GM23338 (cell line): ENCODE data around the gene FECH. TPM values are rescaled to one million over a fixed set of nuclear protein-coding genes. Genes with fewer than 3 reads are reported as not detected.
A peak's percentile ranks its signal among the peaks of the same experiment; 100 is the strongest.

Experiments
- ATAC-seq: fragments of 200-7000 bp; cut with Tn5 transposase; 3 replicates; pipeline ENCODE4 v1.9.1; 2020
- DNase-seq: peaks from one replicate; pipeline ENCODE4 v3.0.0-alpha.2; 2015; ENCODE audit warnings: low spot score
- H2AFZ ChIP-seq: fragments of 200-600 bp; sonication (generic); 2 replicates; pipeline ENCODE4 v1.8.0; 2016; ENCODE audit warnings: antibody characterized with exemption, mild to moderate bottlenecking, moderate library complexity
- H3F3A ChIP-seq: fragments of 200-600 bp; sonication (generic); replicated peaks from 2 replicates; pipeline ENCODE4 v1.8.0; 2017; ENCODE audit warnings: antibody characterized with exemption, mixed run types, low read depth
- H3K27ac ChIP-seq: fragments of 200-600 bp; sonication (generic); 2 replicates; pipeline ENCODE4 v1.6.1; 2016; ENCODE audit warnings: low read depth
- H3K27me3 ChIP-seq: fragments of 200-600 bp; sonication (generic); 2 replicates; pipeline ENCODE4 v1.8.0; 2016; ENCODE audit warnings: mild to moderate bottlenecking, mixed run types, moderate library complexity; ENCODE audit not compliant: insufficient read depth
- H3K36me3 ChIP-seq: fragments of 200-600 bp; sonication (generic); 2 replicates; pipeline ENCODE4 v1.8.0; 2016; ENCODE audit warnings: mild to moderate bottlenecking; ENCODE audit not compliant: insufficient read depth
- H3K4me1 ChIP-seq: fragments of 200-600 bp; sonication (generic); 2 replicates; pipeline ENCODE4 v1.8.0; 2016; ENCODE audit warnings: mild to moderate bottlenecking, moderate library complexity; ENCODE audit not compliant: insufficient read depth
- H3K4me2 ChIP-seq: fragments of 200-600 bp; sonication (generic); 2 replicates; pipeline ENCODE4 v1.7.1; 2017; ENCODE audit warnings: mixed run types
- H3K4me3 ChIP-seq: fragments of 200-600 bp; sonication (generic); 2 replicates; pipeline ENCODE4 v1.6.1; 2016; ENCODE audit warnings: mixed run types
- H3K79me2 ChIP-seq: fragments of 200-600 bp; sonication (generic); replicated peaks from 2 replicates; pipeline ENCODE4 v1.8.0; 2017; ENCODE audit warnings: mild to moderate bottlenecking; ENCODE audit not compliant: insufficient read depth
- H3K9me2 ChIP-seq: fragments of 200-600 bp; sonication (generic); 2 replicates; pipeline ENCODE4 v1.8.0; 2017; ENCODE audit not compliant: insufficient read depth
- H4K20me1 ChIP-seq: fragments of 200-600 bp; sonication (generic); replicated peaks from 2 replicates; pipeline ENCODE4 v1.8.0; 2017; ENCODE audit warnings: mild to moderate bottlenecking; ENCODE audit not compliant: insufficient read depth
- H3K27ac Mint-ChIP-seq: 2 replicates; pipeline ENCODE4 v1.8.0; 2020; ENCODE audit warnings: inconsistent platforms, mild to moderate bottlenecking, moderate library complexity, mixed read lengths
- H3K27me3 Mint-ChIP-seq: 3 replicates; pipeline ENCODE4 v1.8.0; 2022; ENCODE audit warnings: low read depth, mild to moderate bottlenecking, moderate library complexity, mixed read lengths, inconsistent platforms; ENCODE audit not compliant: insufficient read depth, poor library complexity
- H3K36me3 Mint-ChIP-seq: 3 replicates; pipeline ENCODE4 v1.8.0; 2021; ENCODE audit warnings: low read depth, mild to moderate bottlenecking, inconsistent platforms, moderate library complexity, mixed read lengths
- H3K4me1 Mint-ChIP-seq: 3 replicates; pipeline ENCODE4 v1.8.0; 2020; ENCODE audit warnings: mild to moderate bottlenecking, inconsistent platforms, mixed read lengths
- H3K4me3 Mint-ChIP-seq: 3 replicates; pipeline ENCODE4 v1.8.0; 2021; ENCODE audit warnings: moderate library complexity, mild to moderate bottlenecking, inconsistent platforms, mixed read lengths
- H3K9me3 Mint-ChIP-seq: 3 replicates; pipeline ENCODE4 v1.8.0; 2020; ENCODE audit warnings: moderate library complexity, mild to moderate bottlenecking, inconsistent platforms, mixed read lengths
- CREB1 ChIP-seq: fragments of 250-450 bp; sonication (Bioruptor Pico); IDR thresholded peaks from 2 replicates; pipeline ENCODE4 v1.5.0; 2020; ENCODE audit warnings: low read depth, mild to moderate bottlenecking, moderate library complexity
- EZH2phosphoT487 ChIP-seq: fragments of 200-600 bp; sonication (generic); IDR thresholded peaks from one replicate; pipeline ENCODE4 v1.8.1; 2018; ENCODE audit warnings: antibody characterized with exemption; ENCODE audit not compliant: unreplicated experiment
- JUNB ChIP-seq: IDR thresholded peaks from one replicate; pipeline ENCODE4 v1.6.1; 2016; ENCODE audit warnings: antibody characterized with exemption; ENCODE audit not compliant: unreplicated experiment
- NANOG ChIP-seq: IDR thresholded peaks from 2 replicates; pipeline ENCODE4 v1.6.1; 2016; ENCODE audit warnings: antibody characterized with exemption, borderline replicate concordance
- POLR2AphosphoS5 ChIP-seq: IDR thresholded peaks from 2 replicates; pipeline ENCODE4 v1.6.1; 2016; ENCODE audit warnings: antibody characterized with exemption, low read depth
- STAT1 ChIP-seq: IDR thresholded peaks from one replicate; pipeline ENCODE4 v1.6.1; 2016; ENCODE audit warnings: antibody characterized with exemption; ENCODE audit not compliant: unreplicated experiment
- ZNF114 ChIP-seq: fragments of 250-450 bp; sonication (Bioruptor Pico); IDR thresholded peaks from 2 replicates; pipeline ENCODE4 v1.5.0; 2020; ENCODE audit warnings: mild to moderate bottlenecking, moderate library complexity
- ZNF331 ChIP-seq: fragments of 250-450 bp; sonication (Bioruptor Pico); IDR thresholded peaks from 2 replicates; pipeline ENCODE4 v1.5.0; 2020; ENCODE audit warnings: low read depth, mild to moderate bottlenecking, moderate library complexity
- polyA plus RNA-seq: library from polyadenylated mRNA; unstranded; fragments of >200 nt; fragmentation: Nextera tagmentation; extraction: Ambion mirVana; gene quantifications from 2 replicates; pipeline ENCODE4 v1.2.1, GENCODE V29; 2016
- total RNA-seq: library from RNA; depleted of rRNA; stranded (reverse); fragments of >200 nt; shearing (Covaris generic); gene quantifications from 2 replicates; pipeline ENCODE4 v1.2.3, GENCODE V29; 2014
- TF ChIP-seq, protein P1 (sequence below): fragments of 250-450 bp; sonication (Bioruptor Pico); IDR thresholded peaks from 2 replicates; pipeline ENCODE4 v1.5.0; 2020; ENCODE audit warnings: mild to moderate bottlenecking, moderate library complexity
- TF ChIP-seq, protein P2 (sequence below), 2 experiments: fragments of 200-600 bp in 1 of 2; sonication (generic) in 1 of 2; conservative IDR thresholded peaks; 2 replicates each; pipeline versions ENCODE4 v1.5.1 to v1.6.1; 2016 to 2017; ENCODE audit warnings: antibody characterized with exemption in 2 of 2, low read depth in 2 of 2, mild to moderate bottlenecking in 2 of 2, moderate library complexity in 1 of 2

FECH gene
- total and polyA plus RNA-seq, 2 experiments from 2014 or later, result 5.8 to 35.5 TPM

DNA sequence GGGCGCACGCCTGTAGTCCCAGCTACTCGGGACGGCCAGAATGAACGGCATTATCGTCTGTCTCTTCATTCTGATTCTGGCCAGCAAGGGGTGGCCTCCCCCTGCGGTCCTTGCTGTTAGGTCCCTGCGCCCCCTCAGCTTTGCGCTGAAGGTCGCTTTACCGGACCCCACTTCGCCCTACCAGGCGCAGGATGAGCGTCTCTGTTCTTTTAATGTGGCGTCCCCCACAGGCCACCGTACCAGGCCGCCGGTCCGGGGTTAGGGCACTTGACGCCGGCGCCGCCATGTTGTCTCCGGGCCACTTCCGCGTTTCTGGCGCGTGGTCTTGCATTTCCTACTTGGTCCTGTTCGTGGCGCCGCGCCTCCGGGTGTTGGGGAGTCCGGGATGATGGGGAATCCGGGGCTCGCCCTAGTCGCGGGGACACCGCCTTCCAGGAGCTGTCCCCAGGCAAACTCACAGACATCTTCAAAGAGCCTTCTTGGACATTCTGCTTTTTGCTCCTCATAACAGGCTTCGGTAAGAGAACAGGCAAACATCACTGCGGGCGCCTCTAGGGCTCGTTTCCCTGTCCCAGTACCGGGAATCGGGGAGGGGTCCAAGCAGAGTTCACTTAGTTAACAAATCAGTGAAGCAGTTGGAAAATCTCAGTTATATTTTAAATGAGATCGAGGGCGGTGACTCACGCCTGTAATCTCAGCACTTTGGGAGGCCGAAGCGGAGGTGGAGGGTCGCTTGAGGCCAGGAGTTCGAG, 43.7 kb upstream of the FECH start (continued):
- TF ChIP-seq, protein P1, sequence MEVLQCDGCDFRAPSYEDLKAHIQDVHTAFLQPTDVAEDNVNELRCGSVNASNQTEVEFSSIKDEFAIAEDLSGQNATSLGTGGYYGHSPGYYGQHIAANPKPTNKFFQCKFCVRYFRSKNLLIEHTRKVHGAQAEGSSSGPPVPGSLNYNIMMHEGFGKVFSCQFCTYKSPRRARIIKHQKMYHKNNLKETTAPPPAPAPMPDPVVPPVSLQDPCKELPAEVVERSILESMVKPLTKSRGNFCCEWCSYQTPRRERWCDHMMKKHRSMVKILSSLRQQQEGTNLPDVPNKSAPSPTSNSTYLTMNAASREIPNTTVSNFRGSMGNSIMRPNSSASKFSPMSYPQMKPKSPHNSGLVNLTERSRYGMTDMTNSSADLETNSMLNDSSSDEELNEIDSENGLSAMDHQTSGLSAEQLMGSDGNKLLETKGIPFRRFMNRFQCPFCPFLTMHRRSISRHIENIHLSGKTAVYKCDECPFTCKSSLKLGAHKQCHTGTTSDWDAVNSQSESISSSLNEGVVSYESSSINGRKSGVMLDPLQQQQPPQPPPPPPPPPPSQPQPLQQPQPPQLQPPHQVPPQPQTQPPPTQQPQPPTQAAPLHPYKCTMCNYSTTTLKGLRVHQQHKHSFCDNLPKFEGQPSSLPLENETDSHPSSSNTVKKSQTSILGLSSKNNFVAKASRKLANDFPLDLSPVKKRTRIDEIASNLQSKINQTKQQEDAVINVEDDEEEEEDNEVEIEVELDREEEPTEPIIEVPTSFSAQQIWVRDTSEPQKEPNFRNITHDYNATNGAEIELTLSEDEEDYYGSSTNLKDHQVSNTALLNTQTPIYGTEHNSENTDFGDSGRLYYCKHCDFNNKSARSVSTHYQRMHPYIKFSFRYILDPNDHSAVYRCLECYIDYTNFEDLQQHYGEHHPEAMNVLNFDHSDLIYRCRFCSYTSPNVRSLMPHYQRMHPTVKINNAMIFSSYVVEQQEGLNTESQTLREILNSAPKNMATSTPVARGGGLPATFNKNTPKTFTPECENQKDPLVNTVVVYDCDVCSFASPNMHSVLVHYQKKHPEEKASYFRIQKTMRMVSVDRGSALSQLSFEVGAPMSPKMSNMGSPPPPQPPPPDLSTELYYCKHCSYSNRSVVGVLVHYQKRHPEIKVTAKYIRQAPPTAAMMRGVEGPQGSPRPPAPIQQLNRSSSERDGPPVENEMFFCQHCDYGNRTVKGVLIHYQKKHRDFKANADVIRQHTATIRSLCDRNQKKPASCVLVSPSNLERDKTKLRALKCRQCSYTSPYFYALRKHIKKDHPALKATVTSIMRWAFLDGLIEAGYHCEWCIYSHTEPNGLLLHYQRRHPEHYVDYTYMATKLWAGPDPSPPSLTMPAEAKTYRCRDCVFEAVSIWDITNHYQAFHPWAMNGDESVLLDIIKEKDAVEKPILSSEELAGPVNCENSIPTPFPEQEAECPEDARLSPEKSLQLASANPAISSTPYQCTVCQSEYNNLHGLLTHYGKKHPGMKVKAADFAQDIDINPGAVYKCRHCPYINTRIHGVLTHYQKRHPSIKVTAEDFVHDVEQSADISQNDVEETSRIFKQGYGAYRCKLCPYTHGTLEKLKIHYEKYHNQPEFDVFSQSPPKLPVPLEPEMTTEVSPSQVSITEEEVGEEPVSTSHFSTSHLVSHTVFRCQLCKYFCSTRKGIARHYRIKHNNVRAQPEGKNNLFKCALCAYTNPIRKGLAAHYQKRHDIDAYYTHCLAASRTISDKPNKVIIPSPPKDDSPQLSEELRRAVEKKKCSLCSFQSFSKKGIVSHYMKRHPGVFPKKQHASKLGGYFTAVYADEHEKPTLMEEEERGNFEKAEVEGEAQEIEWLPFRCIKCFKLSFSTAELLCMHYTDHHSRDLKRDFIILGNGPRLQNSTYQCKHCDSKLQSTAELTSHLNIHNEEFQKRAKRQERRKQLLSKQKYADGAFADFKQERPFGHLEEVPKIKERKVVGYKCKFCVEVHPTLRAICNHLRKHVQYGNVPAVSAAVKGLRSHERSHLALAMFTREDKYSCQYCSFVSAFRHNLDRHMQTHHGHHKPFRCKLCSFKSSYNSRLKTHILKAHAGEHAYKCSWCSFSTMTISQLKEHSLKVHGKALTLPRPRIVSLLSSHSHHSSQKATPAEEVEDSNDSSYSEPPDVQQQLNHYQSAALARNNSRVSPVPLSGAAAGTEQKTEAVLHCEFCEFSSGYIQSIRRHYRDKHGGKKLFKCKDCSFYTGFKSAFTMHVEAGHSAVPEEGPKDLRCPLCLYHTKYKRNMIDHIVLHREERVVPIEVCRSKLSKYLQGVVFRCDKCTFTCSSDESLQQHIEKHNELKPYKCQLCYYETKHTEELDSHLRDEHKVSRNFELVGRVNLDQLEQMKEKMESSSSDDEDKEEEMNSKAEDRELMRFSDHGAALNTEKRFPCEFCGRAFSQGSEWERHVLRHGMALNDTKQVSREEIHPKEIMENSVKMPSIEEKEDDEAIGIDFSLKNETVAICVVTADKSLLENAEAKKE (CRISPR knock-in tag), result no peak
- TF ChIP-seq STAT1, result no peak

DNA sequence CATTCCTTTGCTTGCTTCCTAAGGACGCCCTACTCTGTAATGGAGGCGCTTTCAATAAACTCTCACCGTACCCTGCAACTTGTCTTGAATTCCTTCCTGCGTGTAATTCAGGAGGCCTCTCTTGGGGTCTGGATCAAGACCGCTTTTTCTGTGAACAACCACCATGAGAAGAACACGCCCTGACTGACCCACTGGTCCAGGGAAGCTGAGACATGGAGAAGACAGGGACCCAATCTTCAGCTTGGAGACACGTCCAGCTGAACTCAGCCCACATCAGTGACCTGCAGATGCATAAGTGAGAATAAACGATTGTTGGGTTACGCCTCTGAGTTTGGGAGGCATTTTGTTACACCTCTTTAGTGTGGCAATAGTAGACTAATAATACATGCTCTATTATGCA, 42.9 kb upstream of the FECH start:
- DNase-seq, result no peak
- Histone ChIP-seq H3F3A (no peaks in the 10 kb centered on the region), H3K27me3 (no peaks in the 10 kb centered on the region), H3K79me2 (no peaks in the 10 kb centered on the region), H3K4me3 (peak overlapping the region; percentile 61), H4K20me1 (no peaks in the 10 kb centered on the region), H3K36me3 (no peaks in the 10 kb centered on the region), H2AFZ (peak overlapping the region; percentile 97), H3K4me1 (peaks cover 8% of the 10 kb centered on the region; the same call in 1 of the 2 replicates), H3K27ac (no peak overlapping the region), H3K9me2 (no peaks in the 10 kb centered on the region), H3K4me2 (peak overlapping the region; percentile 65)
- Mint-ChIP-seq H3K9me3 (peaks cover 10% of the 10 kb centered on the region; the same call in 2 of the 3 replicates), H3K4me1 (peaks cover 11% of the 10 kb centered on the region; the same call in 2 of the 3 replicates), H3K27ac (no peak overlapping the region), H3K36me3 (peaks cover 7% of the 10 kb centered on the region), H3K4me3 (peak overlapping the region; percentile 85), H3K27me3 (peaks cover 5% of the 10 kb centered on the region)
- ATAC-seq, result no peak
- TF ChIP-seq POLR2AphosphoS5 (no peak), EZH2phosphoT487 (no peak), JUNB (no peak), ZNF331 (no peak), NANOG (no peak), ZNF114 (CRISPR knock-in tag) (no peak), CREB1 (CRISPR knock-in tag) (no peak), STAT1 (no peak)
- TF ChIP-seq, protein P2, sequence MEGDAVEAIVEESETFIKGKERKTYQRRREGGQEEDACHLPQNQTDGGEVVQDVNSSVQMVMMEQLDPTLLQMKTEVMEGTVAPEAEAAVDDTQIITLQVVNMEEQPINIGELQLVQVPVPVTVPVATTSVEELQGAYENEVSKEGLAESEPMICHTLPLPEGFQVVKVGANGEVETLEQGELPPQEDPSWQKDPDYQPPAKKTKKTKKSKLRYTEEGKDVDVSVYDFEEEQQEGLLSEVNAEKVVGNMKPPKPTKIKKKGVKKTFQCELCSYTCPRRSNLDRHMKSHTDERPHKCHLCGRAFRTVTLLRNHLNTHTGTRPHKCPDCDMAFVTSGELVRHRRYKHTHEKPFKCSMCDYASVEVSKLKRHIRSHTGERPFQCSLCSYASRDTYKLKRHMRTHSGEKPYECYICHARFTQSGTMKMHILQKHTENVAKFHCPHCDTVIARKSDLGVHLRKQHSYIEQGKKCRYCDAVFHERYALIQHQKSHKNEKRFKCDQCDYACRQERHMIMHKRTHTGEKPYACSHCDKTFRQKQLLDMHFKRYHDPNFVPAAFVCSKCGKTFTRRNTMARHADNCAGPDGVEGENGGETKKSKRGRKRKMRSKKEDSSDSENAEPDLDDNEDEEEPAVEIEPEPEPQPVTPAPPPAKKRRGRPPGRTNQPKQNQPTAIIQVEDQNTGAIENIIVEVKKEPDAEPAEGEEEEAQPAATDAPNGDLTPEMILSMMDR (conservative IDR thresholded peaks at IDR 0.05; ENCODE audit: low read depth in 2 of 2), result no peak
